Measurements from ENCODE around the gene TULP4.

Gene TULP4

DNA sequence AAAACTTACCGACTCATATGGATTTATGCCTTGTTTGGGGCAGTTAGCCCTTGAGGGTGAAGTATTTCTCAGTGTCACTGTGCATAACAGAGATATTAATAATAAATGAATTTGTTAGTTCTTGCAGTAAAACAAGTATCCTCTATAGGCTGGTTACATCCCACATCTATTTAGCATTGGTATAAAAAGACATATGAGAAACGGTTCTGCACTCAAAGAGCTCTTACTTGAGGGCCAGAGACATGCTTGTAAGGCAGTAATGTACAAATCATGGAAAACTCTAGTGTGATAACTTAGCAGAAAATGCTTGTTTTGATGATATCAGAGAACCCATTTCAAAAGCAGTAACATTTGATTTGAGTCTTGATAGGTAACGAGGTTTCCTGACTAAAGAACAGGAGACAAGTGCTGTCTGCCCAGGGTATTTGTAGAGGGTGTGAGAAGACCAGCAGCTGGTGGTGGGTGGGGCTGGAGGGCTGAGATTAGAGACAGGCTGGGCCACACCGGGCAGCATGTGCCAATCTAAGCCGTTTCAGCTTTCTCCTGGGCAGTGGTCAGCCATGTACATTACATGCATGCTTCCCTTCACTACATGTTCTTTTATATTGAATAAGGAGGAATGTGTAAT is 46.3 kb downstream of the TULP4 start:
- DNase-seq (ENCODE audit: low read depth), result no peak

GRCh38 chr6:158361068-158361467 is 48.8 kb downstream of the TULP4 start:
- no peak for DNase-seq (ENCODE audit: low read depth)

DNA sequence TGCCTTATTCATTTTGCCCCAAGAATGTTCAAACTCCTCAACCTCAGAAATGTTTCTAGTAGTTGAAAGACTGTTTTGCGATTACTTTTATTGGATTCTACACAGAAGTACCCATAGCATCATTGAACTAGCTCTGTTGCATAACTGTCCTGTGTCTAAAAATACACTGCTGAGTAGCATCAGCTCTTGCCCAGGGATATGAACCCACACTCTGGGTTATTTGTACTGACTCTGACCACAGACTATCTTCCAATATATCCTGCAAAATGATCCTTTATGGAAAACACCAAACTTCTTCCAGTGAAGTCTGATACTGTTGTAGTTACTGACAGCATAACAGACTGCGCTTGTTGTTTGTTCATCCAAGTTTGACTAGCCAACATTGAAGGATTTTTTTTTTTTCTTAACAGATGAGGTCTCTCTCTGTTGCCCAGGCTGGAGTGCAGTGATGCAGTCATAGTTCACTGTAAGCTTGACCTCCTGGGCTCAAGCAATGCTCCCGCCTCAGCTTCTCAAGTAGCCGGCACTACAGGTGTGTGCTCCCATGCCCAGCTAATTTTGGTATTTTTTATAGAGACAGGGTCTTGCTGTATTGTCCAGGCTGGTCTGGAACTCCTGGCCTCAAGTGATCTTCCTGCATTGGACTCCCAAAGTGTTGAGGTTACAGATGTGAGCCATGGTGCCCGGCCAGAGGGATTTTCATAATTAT is 49.9 kb downstream of the TULP4 start:
- peak; percentile 68 for DNase-seq (ENCODE audit: low read depth)

DNA sequence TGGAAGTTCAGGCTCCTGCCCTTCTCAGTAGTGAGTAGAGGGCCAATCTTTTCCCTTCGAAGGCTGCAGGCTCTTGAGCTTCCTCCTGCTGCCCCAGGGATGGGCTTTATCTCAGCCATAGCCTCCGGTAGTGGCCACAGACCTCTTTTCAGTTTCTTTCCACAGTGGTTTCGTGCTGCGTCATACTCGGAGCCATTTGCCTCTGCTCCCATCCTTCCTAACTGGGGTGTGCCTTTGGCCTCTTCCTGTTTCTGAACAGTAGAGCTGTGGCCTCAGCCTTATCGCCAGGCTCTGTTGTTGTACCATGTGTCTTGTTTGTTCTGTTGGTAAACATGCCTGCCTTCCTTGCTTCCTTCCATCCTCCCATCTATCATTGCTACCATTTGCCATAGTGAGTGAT is 54.1 kb downstream of the TULP4 start:
- DNase-seq (ENCODE audit: low read depth), result no peak

DNA sequence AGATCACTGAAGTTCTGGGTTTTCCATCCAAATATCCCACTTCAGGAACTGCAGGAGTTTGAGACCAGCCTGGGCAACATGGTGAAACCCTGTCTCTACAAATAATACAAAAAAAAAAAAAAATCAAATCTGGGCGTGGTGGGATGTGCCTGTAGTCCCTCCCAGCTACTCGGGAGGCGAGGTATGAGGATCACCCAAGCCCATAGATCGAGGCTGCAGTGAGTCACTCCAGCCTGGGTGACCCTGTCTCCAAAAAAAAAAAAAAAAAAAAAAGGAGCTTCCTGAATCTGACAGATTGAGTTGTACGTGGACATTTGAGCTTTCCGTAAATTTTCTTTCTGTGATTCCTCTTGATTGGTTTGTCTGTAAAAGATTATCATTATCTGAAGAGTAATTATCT is 55.6 kb downstream of the TULP4 start:
- DNase-seq (ENCODE audit: low read depth), result peak; percentile 21

GRCh38 chr6:158369241-158369640 is 57.0 kb downstream of the TULP4 start:
- DNase-seq (ENCODE audit: low read depth), result no peak

GRCh38 chr6:158370805-158371204 is 58.5 kb downstream of the TULP4 start:
- no peak for DNase-seq (ENCODE audit: low read depth)

DNA sequence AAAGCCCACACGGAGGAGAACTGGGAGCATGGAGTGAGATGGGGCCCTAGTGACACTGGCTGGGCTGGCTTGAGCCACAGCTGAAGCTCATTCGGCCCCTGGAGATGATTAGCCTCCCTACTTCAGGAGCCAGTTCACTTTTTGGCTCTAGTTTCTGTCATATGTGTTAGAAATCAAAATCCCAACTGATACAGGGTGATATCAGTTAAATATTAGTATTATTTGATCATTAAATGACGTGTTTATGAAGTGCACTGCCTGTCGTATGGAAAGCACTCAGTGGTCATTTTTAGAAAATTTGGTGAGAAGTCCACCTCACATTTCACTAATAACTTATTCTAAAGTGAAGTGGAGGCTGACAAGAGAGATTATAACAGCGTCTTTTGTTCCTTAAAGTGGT is 59.0 kb downstream of the TULP4 start:
- no peak for DNase-seq (ENCODE audit: low read depth)

DNA sequence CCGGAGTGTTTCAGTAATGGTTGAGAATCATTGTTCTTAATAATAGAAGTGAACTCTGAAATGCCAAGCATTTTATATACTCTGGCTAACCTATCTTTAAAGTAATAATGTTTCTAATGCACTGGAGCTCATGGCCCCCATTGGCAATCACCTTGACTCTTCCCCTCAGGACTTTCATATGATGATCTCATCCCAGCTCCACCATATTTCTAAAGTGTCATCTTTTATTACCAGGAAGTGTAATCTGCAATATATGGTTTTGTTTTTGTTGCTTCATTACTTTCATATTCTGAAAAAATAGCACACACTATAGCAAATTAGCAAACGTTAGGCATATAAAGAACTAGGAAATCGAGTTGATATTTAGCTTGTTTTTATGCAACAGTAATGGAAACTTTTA is 60.3 kb downstream of the TULP4 start:
- DNase-seq (ENCODE audit: low read depth), result no peak

- no peak for DNase-seq (ENCODE audit: low read depth)
These were observed 60.9 kb downstream of the TULP4 start for GRCh38 chr6:158373214-158373613.

DNA sequence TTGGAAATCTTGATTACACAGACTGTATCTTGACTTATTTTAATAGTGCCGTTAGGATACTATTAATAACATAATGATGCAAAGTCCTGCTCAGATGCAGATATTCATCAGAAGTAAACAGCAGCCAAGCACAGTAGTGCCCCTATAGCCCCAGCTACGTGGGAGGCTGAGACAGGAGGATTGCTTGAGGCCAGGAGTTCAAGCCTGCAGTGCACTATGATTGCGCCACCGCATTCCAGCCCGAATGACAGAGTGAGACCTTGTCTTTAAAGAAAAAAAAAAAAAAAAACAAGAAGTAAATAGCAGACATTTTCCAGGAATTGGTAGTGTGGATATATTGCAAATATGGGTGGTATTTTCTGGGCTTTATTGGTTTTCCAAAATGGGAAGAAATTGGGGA is 61.8 kb downstream of the TULP4 start:
- peak; percentile 49 for DNase-seq (ENCODE audit: low read depth)

GRCh38 chr6:158376631-158377081 is 64.4 kb downstream of the TULP4 start:
- DNase-seq (ENCODE audit: low read depth), result peak; percentile 67

DNA sequence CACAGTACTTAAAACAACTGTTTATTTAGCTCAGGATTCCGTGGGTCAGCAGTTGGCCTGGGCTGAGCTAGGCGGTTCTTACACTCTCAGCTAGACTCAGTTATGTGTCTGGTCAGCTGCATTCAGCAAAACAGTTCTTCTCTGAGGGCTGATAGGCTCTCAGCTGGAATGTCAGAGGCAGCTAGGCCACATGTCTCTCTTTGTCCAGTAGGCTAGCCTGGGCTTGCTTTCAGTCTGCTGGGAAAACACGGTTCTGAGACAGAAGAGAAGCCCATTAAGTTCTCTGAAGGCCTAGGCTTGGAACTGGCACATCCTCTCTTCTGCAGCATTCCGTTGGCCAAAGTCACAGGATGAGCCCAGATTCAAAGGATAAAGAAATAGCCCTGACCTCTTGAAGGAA is 65.6 kb downstream of the TULP4 start:
- peak; percentile 77 for DNase-seq (ENCODE audit: low read depth)

DNA sequence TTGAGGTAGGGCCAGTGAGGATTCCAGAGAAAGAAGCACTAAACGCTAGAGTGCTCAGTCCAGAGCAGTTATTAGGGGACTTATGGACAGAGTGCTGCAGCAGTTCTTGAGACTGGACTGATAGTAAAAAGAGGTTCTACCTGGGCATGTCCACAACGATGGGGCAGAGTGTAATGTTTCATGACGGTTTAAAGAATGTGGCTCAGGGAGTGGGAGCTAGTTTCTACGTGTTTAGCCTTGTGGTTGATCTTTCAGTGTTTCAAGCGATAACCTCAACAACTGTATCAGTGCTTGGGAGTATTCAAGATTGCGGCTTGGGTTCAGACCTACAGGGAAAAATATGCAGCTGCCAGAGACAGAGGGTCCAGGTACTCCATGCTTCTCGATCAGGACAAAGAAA is 67.1 kb downstream of the TULP4 start:
- no peak for DNase-seq (ENCODE audit: low read depth)

GRCh38 chr6:158381214-158381613 is 68.9 kb downstream of the TULP4 start:
- DNase-seq (ENCODE audit: low read depth), result peak; percentile 55

DNA sequence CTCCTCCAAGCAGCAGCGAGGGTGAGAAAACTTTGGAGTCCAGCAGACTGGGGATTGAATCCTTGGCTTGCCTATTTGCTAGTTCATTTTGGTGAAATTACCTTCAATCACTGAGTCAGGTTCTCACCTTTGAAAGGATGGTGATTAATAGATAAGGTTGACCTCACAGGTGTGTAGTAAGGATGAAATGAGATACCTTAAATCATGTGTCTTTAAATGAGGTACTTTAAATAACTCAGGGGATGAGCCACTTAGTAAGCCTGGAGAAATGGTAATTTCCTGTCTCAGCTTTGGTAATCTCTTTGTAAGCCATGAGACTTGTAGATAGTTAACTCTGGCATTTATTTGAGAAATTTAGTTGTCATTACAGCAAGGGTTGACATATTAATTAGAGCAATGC is 70.2 kb downstream of the TULP4 start:
- no peak for DNase-seq (ENCODE audit: low read depth)

- DNase-seq (ENCODE audit: low read depth), result no peak
These were observed 70.8 kb downstream of the TULP4 start for GRCh38 chr6:158383057-158383456.

GRCh38 chr6:158383542-158383941 is 71.3 kb downstream of the TULP4 start:
- no peak for DNase-seq (ENCODE audit: low read depth)

GRCh38 chr6:158384671-158385110 is 72.4 kb downstream of the TULP4 start:
- DNase-seq (ENCODE audit: low read depth), result no peak

- no peak for DNase-seq (ENCODE audit: low read depth)
These were observed 74.8 kb downstream of the TULP4 start for GRCh38 chr6:158387036-158387435.

DNA sequence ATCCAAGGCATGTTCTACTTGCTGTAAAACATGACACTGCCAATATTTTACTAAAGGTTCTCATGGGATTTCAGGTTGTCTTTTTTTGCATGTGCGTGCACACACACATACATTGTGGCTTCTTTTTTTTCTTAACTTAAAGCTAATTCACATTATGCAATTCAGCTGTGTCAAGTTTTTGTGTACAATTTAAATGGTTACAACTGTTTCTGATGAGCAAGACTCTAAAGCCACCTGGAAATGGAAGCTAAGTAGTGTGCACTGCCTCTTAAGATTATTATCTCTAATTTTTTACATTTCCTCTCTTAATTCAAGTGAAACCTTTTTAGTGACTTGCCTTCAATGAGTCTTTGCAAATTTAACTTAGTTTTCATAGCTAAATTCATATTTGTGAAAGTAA is 75.3 kb downstream of the TULP4 start:
- DNase-seq (ENCODE audit: low read depth), result no peak

- no peak for DNase-seq (ENCODE audit: low read depth)
These were observed 76.5 kb downstream of the TULP4 start for GRCh38 chr6:158388727-158389126.

DNA sequence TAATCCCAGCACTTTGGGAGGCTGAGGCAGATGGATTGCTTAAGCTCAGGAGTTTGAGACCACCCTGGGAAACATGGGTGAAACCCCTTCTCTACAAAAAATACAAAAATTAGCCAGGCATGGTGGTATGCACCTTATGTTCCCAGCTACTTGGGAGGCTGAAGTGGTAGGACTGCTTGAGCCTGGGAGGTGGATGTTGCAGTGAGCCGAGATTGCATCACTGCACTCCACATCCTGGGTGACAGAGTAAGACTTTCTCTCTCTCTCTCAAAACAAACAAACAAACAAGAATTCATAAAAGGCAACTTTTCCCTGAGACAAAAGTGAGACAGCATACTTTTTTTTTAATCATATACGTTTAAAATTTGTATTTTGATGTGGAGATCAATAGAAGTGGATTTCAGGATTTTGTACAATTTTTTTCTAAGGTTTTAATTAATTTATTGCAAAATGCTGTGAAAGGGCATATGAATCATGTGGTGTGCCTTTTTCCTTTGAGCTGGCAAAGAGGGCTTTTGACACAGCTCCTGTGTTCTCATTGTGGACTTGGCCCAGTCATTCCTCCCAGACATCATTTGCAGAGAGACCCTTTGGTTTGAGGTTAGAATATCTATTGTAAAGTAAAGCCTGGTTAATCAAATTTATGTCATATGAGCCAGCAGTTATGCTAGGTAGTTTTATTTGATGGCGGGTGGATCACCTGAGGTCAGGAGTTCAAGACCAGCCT is 77.1 kb downstream of the TULP4 start:
- DNase-seq (ENCODE audit: low read depth), result peak; percentile 25

All from EH (cell line).